ENCODE data around the gene RPL10A.

DNA sequence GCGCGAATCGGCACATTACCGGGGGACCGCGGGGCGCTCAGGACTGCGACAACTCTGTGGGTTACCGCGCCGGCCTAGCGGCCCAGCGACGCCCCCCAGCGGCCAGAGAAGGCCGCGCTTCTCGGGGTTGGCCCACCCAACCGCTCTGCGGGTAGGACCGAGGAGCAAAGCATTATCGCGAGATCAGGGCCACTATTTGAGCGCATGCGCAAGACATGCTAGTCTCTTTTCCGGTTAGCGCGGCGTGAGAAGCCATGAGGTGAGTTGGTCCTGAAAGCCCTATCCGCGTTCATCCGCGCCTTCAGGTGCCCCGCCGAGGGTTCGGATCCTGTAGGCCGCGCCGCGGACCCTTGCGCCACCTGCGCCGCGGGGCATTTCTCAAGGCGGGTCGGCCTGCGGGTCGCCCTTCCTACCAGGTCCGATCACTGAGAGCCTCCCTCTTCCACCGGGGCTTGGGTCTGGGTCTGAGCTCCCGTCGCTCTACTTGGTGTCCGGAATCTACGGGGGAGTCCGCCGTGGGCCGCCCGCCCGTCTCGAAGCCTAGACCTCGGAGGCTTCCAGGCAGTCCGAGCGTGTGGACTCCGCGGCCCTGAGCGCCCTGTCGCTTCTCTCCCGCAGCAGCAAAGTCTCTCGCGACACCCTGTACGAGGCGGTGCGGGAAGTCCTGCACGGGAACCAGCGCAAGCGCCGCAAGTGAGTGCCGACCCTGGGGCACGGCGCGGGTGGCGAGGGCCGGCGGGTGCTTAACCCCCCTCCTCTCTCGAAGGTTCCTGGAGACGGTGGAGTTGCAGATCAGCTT lies at the start of gene RPL10A:
- TF ChIP-seq SP1 (IDR thresholded peaks at IDR 0.05; ENCODE audit: low read depth, low read length): peak; percentile 22; the same call in 1 of the 2 replicates
- TF ChIP-seq EP300 (IDR thresholded peaks at IDR 0.05; ENCODE audit: borderline replicate concordance in 1 of 2, low read depth in 2 of 2, low read length in 2 of 2): no peak
- peak; percentile 87 for TF ChIP-seq MAX (IDR thresholded peaks at IDR 0.05)
- 0 out of 2 replicates have a peak, but pooled peaks have one; percentile 8 for TF ChIP-seq RBBP5 (IDR thresholded peaks at IDR 0.05; ENCODE audit: borderline replicate concordance, low read depth, low read length)
- TF ChIP-seq MAFK (IDR thresholded peaks at IDR 0.05; ENCODE audit: low read depth, low read length): no peak
- peak; percentile 40 for TF ChIP-seq NANOG (IDR thresholded peaks at IDR 0.05; ENCODE audit: insufficient read depth, low read depth, low read length, poor library complexity, severe bottlenecking)
- peak; percentile 78 to 85 for TF ChIP-seq RAD21 (IDR thresholded peaks at IDR 0.05 in 1 of 2, conservative IDR thresholded peaks at IDR 0.05 in 1 of 2; ENCODE audit: low read depth in 2 of 2, low read length in 2 of 2)
- no peak for TF ChIP-seq KDM1A (IDR thresholded peaks at IDR 0.05; ENCODE audit: borderline replicate concordance, low read length)
- TF ChIP-seq, protein P1, sequence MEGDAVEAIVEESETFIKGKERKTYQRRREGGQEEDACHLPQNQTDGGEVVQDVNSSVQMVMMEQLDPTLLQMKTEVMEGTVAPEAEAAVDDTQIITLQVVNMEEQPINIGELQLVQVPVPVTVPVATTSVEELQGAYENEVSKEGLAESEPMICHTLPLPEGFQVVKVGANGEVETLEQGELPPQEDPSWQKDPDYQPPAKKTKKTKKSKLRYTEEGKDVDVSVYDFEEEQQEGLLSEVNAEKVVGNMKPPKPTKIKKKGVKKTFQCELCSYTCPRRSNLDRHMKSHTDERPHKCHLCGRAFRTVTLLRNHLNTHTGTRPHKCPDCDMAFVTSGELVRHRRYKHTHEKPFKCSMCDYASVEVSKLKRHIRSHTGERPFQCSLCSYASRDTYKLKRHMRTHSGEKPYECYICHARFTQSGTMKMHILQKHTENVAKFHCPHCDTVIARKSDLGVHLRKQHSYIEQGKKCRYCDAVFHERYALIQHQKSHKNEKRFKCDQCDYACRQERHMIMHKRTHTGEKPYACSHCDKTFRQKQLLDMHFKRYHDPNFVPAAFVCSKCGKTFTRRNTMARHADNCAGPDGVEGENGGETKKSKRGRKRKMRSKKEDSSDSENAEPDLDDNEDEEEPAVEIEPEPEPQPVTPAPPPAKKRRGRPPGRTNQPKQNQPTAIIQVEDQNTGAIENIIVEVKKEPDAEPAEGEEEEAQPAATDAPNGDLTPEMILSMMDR (IDR thresholded peaks at IDR 0.05; ENCODE audit: control extremely low read depth in 1 of 3, insufficient read depth in 1 of 3, low read depth in 1 of 3, low read length in 3 of 3): peak in 2 of 3 experiments; percentile 90 to 97; a peak in 3 of 4 replicates
- peak; percentile 98 for TF ChIP-seq TBP (IDR thresholded peaks at IDR 0.05; ENCODE audit: low read depth, low read length)
- TF ChIP-seq CHD2 (IDR thresholded peaks at IDR 0.05; ENCODE audit: low read length): peak; percentile 100
- TF ChIP-seq POLR2AphosphoS5 (IDR thresholded peaks at IDR 0.05; ENCODE audit: low read depth, low read length): peak; percentile 100

All from H1 (cell line).